Right hindlimb (tissue), 1 donor: Measurements from ENCODE around the gene C16orf90.

Experiments
- DNase-seq: peaks from one replicate; pipeline ENCODE4 v3.0.0-alpha.2; 2018

The C16orf90 gene

DNA sequence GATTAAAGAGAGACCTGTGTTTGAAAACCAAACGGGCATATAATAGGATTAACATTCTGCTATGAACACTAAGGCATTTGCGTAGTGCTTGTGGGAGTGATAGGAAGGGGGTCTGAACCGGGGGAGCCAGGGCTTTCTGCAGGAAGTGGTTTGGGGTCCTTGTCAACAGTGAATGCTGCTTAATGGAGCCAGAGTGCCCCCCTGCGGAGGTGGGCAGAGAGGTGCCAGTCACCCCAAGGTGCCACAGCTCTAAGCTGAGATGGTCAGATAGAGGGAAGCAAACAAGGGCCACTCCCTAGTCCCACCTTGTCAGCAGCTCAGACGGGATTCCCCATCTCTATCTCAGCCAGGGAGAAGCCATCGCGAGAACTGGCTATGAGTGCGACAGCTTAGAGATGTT, 34.1 kb downstream of the C16orf90 start:
- DNase-seq: no peak

DNA sequence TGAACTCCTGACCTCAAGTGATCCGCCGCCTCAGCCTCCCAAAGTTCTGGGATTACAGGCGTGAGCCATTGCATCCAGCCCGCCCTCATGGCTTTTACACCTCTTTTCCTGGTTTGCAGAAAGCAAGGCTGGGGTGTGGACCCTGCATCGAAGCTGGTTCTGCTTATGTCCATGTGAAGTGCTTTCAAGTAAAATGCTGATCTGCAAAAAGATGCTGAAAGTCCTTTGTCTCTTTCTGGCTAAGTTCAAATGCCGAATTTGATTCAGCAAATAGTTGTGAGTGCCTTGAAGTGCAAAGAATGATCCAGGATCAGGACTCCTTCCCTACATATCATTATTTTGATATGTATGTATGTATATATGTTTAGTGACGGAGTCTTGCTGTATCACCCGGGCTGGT, 34.7 kb downstream of the C16orf90 start:
- DNase-seq: no peak

DNA sequence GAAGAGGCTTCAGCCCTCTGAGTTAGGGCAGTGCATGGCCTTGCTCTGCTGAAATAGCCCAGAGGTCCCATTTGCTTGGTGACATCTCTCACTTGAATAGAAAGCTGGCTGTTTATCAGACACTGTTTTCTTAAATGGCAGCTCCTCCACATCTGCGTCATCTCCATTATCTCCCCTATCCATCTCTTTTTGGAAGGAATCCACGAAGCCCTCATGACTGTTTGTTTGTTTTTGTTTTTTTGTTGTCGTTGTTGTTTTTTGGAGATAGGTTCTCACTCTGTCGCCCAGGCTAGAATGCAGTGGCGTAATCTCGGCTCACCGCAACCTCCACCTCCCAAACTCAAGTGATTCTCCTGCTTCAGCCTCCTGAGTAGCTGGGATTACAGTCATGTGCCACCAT, 35.2 kb downstream of the C16orf90 start:
- DNase-seq: no peak

DNA sequence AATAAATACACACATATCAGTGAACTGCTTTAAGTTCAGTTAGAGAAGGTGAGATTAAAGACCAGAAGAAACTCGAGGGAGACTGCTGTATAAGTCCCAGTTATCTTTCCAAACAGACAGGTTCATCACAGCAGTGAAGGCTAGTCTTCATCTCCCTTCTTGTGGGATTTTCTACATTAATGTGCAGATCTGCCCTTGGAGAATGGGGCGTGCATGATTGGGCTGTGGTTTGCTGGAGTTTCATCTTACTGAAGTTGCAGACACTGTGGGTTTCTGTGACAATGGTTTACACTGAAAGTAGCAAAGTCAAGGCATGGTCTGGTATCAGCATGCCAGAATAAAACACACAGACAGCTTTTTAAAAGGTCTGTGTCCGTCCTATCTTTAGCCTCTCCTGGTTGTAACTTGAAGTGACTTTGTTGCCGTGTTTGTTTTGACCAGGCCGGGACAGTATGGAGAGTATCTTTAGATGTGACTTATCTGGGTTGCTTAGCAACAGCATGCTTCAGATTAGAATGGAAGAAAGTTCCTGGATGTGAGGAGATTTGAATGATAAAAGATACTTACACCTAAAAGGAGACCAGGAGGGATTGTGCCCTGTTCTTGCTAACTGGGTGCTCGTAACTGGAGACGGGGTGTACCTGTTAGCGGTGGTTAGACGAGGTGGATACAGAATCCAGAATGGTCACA, 35.7 kb downstream of the C16orf90 start:
- no peak for DNase-seq

- no peak for DNase-seq
Observed at GRCh38 chr16:3458852-3459361, 36.4 kb downstream of the C16orf90 start.

DNA sequence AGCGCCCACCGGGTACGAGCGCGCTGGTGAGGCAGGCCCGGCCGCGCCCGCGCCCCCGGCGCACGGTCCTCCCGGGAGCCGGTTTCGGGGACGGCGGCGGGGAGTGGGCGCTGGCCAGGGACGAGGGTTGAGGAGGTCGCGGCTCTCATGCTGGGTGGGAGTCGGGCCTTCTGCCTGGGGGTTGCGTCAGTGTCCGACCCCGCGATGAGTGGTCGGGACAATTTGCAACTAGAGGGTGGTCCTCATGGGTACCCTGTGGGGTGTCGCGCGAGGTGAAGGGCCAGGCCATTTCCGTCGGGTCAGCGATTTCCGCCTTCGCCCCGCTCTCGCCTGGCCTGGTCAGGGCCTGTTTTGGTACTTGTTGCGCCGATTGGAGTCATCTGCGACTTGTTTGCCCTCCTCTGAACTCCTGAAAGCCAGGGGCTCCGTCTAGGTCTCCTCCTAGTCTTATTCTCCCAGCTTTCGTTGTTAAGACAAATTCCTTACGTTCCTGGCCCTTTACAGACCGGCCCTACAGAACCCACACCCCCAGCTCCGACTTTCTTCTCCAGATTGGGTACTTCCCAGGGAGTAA, 36.9 kb downstream of the C16orf90 start:
- DNase-seq: peak; percentile 41

GRCh38 chr16:3457434-3458252, 37.6 kb downstream of the C16orf90 start:
- DNase-seq: peak; percentile 95

- DNase-seq: no peak
Observed at GRCh38 chr16:3454631-3455147, 40.6 kb downstream of the C16orf90 start.

- DNase-seq: no peak
Observed at GRCh38 chr16:3454093-3454492, 41.2 kb downstream of the C16orf90 start.

- DNase-seq: no peak
Observed at GRCh38 chr16:3444032-3444388, 51.3 kb downstream of the C16orf90 start.
